HEK293 (cell line): ENCODE results near the gene RPL39.
"Not testable (repeated sequence)": the region's sequence is repeated elsewhere in the genome, so short reads cannot be mapped to it uniquely, and the experiment has no call there.

Experiments used
- CTCF ChIA-PET: fragments of 350-600 bp; formaldehyde crosslinking; extraction: SDS; loops from one replicate; lab custom pipeline; 2021; ENCODE audit warnings: antibody characterized with exemption; lab: Yijun Ruan, JAX
- POLR2A ChIA-PET: fragments of 300-600 bp; formaldehyde crosslinking; extraction: SDS; loops from one replicate; lab custom pipeline; 2020; ENCODE audit warnings: antibody characterized with exemption, inconsistent platforms; lab: Yijun Ruan, JAX
- H3K27ac ChIP-seq: fragments of 200-500 bp; sonication (Bioruptor generic); 2 replicates; pipeline ENCODE4 v1.5.1; 2014; ENCODE audit warnings: low read depth, low read length, control low read depth, inconsistent platforms; ENCODE audit errors: extremely low read depth
- H3K36me3 ChIP-seq, 2 experiments: fragments of 200-500 bp in 1 of 2; sonication (Bioruptor generic) in 1 of 2; 1 replicate in 1 of 2; 2 replicates in 1 of 2; pipeline ENCODE4 v1.5.1; 2014 to 2017; ENCODE audit warnings: inconsistent platforms in 2 of 2, low read length in 2 of 2; ENCODE audit not compliant: control insufficient read depth in 2 of 2, insufficient read depth in 1 of 2
- H3K4me1 ChIP-seq: fragments of 200-500 bp; sonication (Bioruptor generic); 2 replicates; pipeline ENCODE4 v1.5.1; 2014; ENCODE audit warnings: mild to moderate bottlenecking, low read length, inconsistent platforms; ENCODE audit not compliant: control insufficient read depth, insufficient read depth
- H3K4me3 ChIP-seq: 2 replicates; pipeline ENCODE4 v1.5.1; 2011; ENCODE audit warnings: low read depth, mild to moderate bottlenecking, control low read depth, low read length, moderate library complexity
- H3K9me3 ChIP-seq: fragments of 200-500 bp; sonication (Bioruptor generic); 2 replicates; pipeline ENCODE4 v1.5.1; 2014; ENCODE audit warnings: low read depth, low read length, inconsistent platforms; ENCODE audit not compliant: control insufficient read depth, insufficient read depth
- ELK4 ChIP-seq: IDR thresholded peaks from 2 replicates; pipeline ENCODE4 v1.6.1; 2011; ENCODE audit warnings: mild to moderate bottlenecking, low read depth, low read length, borderline replicate concordance
- KLF10 ChIP-seq: fragments of 450-650 bp; IDR thresholded peaks from 2 replicates; pipeline ENCODE4 v1.5.1; 2018; ENCODE audit warnings: missing biosample characterization, mild to moderate bottlenecking, missing genetic modification characterization
- KLF16 ChIP-seq: fragments of 450-650 bp; formaldehyde crosslinking; IDR thresholded peaks from 2 replicates; pipeline ENCODE4 v1.5.1; 2017; ENCODE audit warnings: missing biosample characterization, missing genetic modification characterization
- PRDM1 ChIP-seq: fragments of 450-650 bp; formaldehyde crosslinking; IDR thresholded peaks from 2 replicates; pipeline ENCODE4; 2016; ENCODE audit warnings: missing biosample characterization, missing genetic modification characterization
- PRDM6 ChIP-seq: fragments of 450-650 bp; formaldehyde crosslinking; IDR thresholded peaks from 2 replicates; pipeline ENCODE4 v1.5.1; 2017; ENCODE audit warnings: missing biosample characterization, missing genetic modification characterization
- REPIN1 ChIP-seq: fragments of 450-650 bp; formaldehyde crosslinking; IDR thresholded peaks from 2 replicates; pipeline ENCODE4 v1.5.1; 2017; ENCODE audit warnings: missing biosample characterization, missing genetic modification characterization, low read depth
- SP2 ChIP-seq: fragments of 450-650 bp; formaldehyde crosslinking; IDR thresholded peaks from 2 replicates; pipeline ENCODE4 v1.5.1; 2016; ENCODE audit warnings: missing biosample characterization, missing genetic modification characterization
- ZBTB21 ChIP-seq: fragments of 450-650 bp; formaldehyde crosslinking; IDR thresholded peaks from 2 replicates; pipeline ENCODE4 v1.5.1; 2017; ENCODE audit warnings: missing biosample characterization, missing genetic modification characterization
- ZNF121 ChIP-seq: fragments of 450-650 bp; formaldehyde crosslinking; IDR thresholded peaks from 2 replicates; pipeline ENCODE4 v1.5.1; 2016; ENCODE audit warnings: missing biosample characterization, missing genetic modification characterization
- ZNF140 ChIP-seq: fragments of 450-650 bp; formaldehyde crosslinking; IDR thresholded peaks from 2 replicates; pipeline ENCODE4 v1.5.1; 2016; ENCODE audit warnings: missing biosample characterization, missing genetic modification characterization
- ZNF248 ChIP-seq: fragments of 450-650 bp; formaldehyde crosslinking; IDR thresholded peaks from 2 replicates; pipeline ENCODE4 v1.5.1; 2017; ENCODE audit warnings: missing biosample characterization, missing genetic modification characterization
- ZNF354C ChIP-seq: fragments of 450-650 bp; formaldehyde crosslinking; IDR thresholded peaks from 2 replicates; pipeline ENCODE4 v1.5.1; 2016; ENCODE audit warnings: missing biosample characterization, missing genetic modification characterization, low read depth, borderline replicate concordance
- ZNF362 ChIP-seq: fragments of 450-650 bp; formaldehyde crosslinking; IDR thresholded peaks from 2 replicates; pipeline ENCODE4 v1.5.1; 2016; ENCODE audit warnings: missing biosample characterization, missing genetic modification characterization
- ZNF366 ChIP-seq: fragments of 450-650 bp; formaldehyde crosslinking; conservative IDR thresholded peaks from 2 replicates; pipeline ENCODE4 v1.5.1; 2016; ENCODE audit warnings: missing biosample characterization, missing genetic modification characterization
- ZNF514 ChIP-seq: fragments of 450-650 bp; formaldehyde crosslinking; IDR thresholded peaks from 2 replicates; pipeline ENCODE4 v1.5.1; 2016; ENCODE audit warnings: missing biosample characterization, missing genetic modification characterization
- ZNF658 ChIP-seq: fragments of 450-650 bp; formaldehyde crosslinking; IDR thresholded peaks from 2 replicates; pipeline ENCODE4; 2016; ENCODE audit warnings: missing biosample characterization, missing genetic modification characterization
- ZNF747 ChIP-seq: fragments of 450-650 bp; formaldehyde crosslinking; IDR thresholded peaks from 2 replicates; pipeline ENCODE4 v1.5.1; 2016; ENCODE audit warnings: missing biosample characterization, missing genetic modification characterization
- ZNF768 ChIP-seq: fragments of 450-650 bp; formaldehyde crosslinking; IDR thresholded peaks from 2 replicates; pipeline ENCODE4 v1.5.1; 2018; ENCODE audit warnings: missing biosample characterization, mild to moderate bottlenecking, missing genetic modification characterization
- ZNF776 ChIP-seq: fragments of 450-650 bp; formaldehyde crosslinking; IDR thresholded peaks from 2 replicates; pipeline ENCODE4 v1.5.0; 2017; ENCODE audit warnings: missing biosample characterization, missing genetic modification characterization, borderline replicate concordance
- ZXDB ChIP-seq: fragments of 450-650 bp; formaldehyde crosslinking; IDR thresholded peaks from 2 replicates; pipeline ENCODE4 v1.5.1; 2016; ENCODE audit warnings: missing biosample characterization, missing genetic modification characterization

Gene RPL39

GRCh38 chrX:119833905-119834304, 42.5 kb upstream of the RPL39 start (continued):
- TF ChIP-seq ELK4 (no peak), ZNF514 (tag by site-specific recombination) (no peak), ZXDB (tag by site-specific recombination) (no peak), PRDM6 (no peak), ZBTB21 (tag by site-specific recombination) (no peak), KLF16 (no peak), ZNF658 (no peak), ZNF140 (tag by site-specific recombination) (no peak)

- CTCF ChIA-PET = interaction anchor here (0.7 kb wide), 1 partner anchor 62 kb away, joined by 3 read pairs; no protein-coding TSS in a partner anchor
- no peak overlapping the region for H3K27ac ChIP-seq
- H3K4me1 ChIP-seq = no peaks in the 10 kb centered on the region
- peaks cover 18 to 27% of the 10 kb centered on the region in 2 experiments for H3K36me3 ChIP-seq
- POLR2A ChIA-PET = interaction anchor here (1.7 kb wide), 1 partner anchor 37 kb away, joined by 4 read pairs; the partner anchor contains the start of gene RPL39
- H3K4me3 ChIP-seq = no peak overlapping the region
- no peaks in the 10 kb centered on the region for H3K9me3 ChIP-seq
- no peak for TF ChIP-seq ZNF366 (tag by site-specific recombination)
- no peak for TF ChIP-seq ZNF776
- no peak for TF ChIP-seq KLF10
Measured at GRCh38 chrX:119828446-119828845, 37.0 kb upstream of the RPL39 start.

GRCh38 chrX:119826399-119826959, 35.0 kb upstream of the RPL39 start:
- H3K36me3 ChIP-seq = peaks cover 5 to 17% of the 10 kb centered on the region in 2 experiments; a peak in 2 of 3 replicates
- H3K4me3 ChIP-seq = no peak overlapping the region
- TF ChIP-seq REPIN1 (tag by site-specific recombination) (no peak), ZNF248 (tag by site-specific recombination) (no peak), ZNF747 (tag by site-specific recombination) (no peak), SP2 (no peak), ZNF362 (tag by site-specific recombination) (no peak), ZNF121 (no peak), ZNF768 (tag by site-specific recombination) (no peak), ZNF354C (tag by site-specific recombination) (no peak), PRDM1 (tag by site-specific recombination) (peak; percentile 82)
- TF ChIP-seq, all 188 proteins: peak for 1
- no peak overlapping the region for H3K27ac ChIP-seq
- no peaks in the 10 kb centered on the region for H3K9me3 ChIP-seq
- ChIA-PET POLR2A (interaction anchor here (1.3 kb wide), 1 partner anchor 37 kb away, joined by 3 read pairs; no protein-coding TSS in a partner anchor), CTCF (interaction anchor here (1.9 kb wide), 1 partner anchor 54 kb away, joined by 8 read pairs; no protein-coding TSS in a partner anchor)
- no peaks in the 10 kb centered on the region for H3K4me1 ChIP-seq

GRCh38 chrX:119824221-119824620, 32.8 kb upstream of the RPL39 start:
- H3K27ac ChIP-seq, POLR2A ChIA-PET, H3K9me3 ChIP-seq, H3K36me3 ChIP-seq, H3K4me3 ChIP-seq, CTCF ChIA-PET, H3K4me1 ChIP-seq: not testable (repeated sequence)

- H3K9me3 ChIP-seq, H3K36me3 ChIP-seq, H3K4me3 ChIP-seq, POLR2A ChIA-PET, H3K27ac ChIP-seq, H3K4me1 ChIP-seq: not testable (repeated sequence)
- CTCF ChIA-PET = interaction anchor here (0.6 kb wide), 1 partner anchor 765 kb away, joined by 3 read pairs; no protein-coding TSS in a partner anchor
Measured at GRCh38 chrX:119821703-119822102, 30.3 kb upstream of the RPL39 start.
